ENCODE measurements around the gene TRIM40.

TRIM40 gene

DNA sequence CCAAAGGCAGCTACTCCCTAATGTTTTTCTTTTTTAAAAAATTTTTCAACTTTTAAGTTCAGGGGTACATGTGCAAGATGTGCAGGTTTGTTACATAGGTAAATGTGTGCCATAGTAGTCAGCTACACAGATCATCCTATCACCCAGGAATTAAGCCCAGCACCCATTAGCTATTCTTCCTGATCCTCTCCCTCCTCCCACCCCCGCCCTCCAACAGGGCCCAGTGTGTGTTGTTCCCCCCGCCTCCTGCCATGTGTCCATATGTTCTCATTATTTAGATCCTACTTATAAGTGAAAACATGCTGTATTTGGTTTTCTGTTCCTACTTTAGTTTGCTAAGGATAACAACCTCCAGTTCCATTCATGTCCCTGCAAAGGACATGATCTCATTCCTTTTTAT, 39.8 kb downstream of the TRIM40 start:
- intact Hi-C loops (cut with DNase I; ENCODE audit: low total_unique reads): no loop called here
- Histone ChIP-seq H3K27me3 (peaks cover 0 to 43% of the 10 kb centered on the region in 2 donors), H3K4me1 (peaks cover 0 to 8% (median 4%) of the 10 kb centered on the region in 4 donors), H3K27ac (no peak overlapping the region), H3K9me3 (peaks cover 0 to 4% (median 0%) of the 10 kb centered on the region in 3 donors), H3K4me3 (no peak overlapping the region), H3K36me3 (no peaks in the 10 kb centered on the region)
- TF ChIP-seq, protein P1, sequence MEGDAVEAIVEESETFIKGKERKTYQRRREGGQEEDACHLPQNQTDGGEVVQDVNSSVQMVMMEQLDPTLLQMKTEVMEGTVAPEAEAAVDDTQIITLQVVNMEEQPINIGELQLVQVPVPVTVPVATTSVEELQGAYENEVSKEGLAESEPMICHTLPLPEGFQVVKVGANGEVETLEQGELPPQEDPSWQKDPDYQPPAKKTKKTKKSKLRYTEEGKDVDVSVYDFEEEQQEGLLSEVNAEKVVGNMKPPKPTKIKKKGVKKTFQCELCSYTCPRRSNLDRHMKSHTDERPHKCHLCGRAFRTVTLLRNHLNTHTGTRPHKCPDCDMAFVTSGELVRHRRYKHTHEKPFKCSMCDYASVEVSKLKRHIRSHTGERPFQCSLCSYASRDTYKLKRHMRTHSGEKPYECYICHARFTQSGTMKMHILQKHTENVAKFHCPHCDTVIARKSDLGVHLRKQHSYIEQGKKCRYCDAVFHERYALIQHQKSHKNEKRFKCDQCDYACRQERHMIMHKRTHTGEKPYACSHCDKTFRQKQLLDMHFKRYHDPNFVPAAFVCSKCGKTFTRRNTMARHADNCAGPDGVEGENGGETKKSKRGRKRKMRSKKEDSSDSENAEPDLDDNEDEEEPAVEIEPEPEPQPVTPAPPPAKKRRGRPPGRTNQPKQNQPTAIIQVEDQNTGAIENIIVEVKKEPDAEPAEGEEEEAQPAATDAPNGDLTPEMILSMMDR (IDR thresholded peaks at IDR 0.05): no peak
- no peak for DNase-seq

DNA sequence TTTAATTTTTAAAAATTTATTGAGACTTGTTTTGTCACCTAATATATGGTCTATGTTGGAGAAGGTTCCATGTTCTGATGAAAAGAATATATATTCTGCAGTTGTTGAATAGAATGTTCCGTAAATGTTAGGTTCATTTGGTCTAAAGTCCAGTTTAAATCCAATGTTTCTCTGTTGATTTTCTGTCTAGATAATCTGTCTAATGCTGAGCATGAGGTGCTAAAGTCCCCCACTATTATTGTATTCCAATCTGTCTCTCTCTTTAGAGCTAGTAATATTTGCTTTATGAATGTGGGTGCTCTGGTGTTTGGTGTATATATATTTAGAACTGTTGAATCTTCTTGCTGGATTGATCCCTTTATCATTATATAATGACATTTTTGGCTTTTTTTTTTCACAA, 42.9 kb downstream of the TRIM40 start:
- Histone ChIP-seq H3K4me1 (no peaks in the 10 kb centered on the region), H3K27me3 (peaks cover 0 to 19% of the 10 kb centered on the region in 2 donors), H3K27ac (no peak overlapping the region), H3K36me3 (no peaks in the 10 kb centered on the region), H3K9me3 (peaks cover 0 to 4% (median 0%) of the 10 kb centered on the region in 3 donors), H3K4me3 (no peak overlapping the region)
- intact Hi-C loops (cut with DNase I; ENCODE audit: low total_unique reads): no loop called here
- no peak for DNase-seq
- TF ChIP-seq, protein P1 (IDR thresholded peaks at IDR 0.05): no peak

DNA sequence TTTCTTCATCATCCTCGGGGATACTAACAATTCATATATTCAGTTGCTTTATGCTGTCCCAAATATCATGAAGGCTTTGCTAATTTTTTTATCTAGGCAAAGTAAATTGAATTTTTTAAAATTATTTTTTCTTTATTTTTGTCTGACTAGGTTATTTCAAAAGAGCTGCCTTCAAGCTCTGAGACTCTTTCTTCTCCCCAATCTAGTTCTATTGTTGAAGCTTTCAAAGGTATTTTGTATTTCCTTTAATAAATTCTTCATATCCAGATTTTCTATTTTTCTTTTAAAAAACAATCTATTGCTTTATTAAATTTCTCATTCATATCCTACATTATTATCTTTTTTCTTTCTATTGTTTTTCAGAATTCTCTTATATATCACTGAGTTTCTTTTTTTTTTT, 44.2 kb downstream of the TRIM40 start:
- no peak overlapping the region for H3K4me3 ChIP-seq
- no peak overlapping the region for H3K27ac ChIP-seq
- no peak for DNase-seq
- intact Hi-C loops (cut with DNase I; ENCODE audit: low total_unique reads): no loop called here
- peaks cover 0 to 8% (median 1%) of the 10 kb centered on the region in 3 donors for H3K36me3 ChIP-seq
- peaks cover 0 to 4% (median 0%) of the 10 kb centered on the region in 3 donors for H3K9me3 ChIP-seq
- H3K4me1 ChIP-seq: no peaks in the 10 kb centered on the region
- TF ChIP-seq, protein P1 (IDR thresholded peaks at IDR 0.05): no peak
- peaks cover 0 to 12% of the 10 kb centered on the region in 2 donors for H3K27me3 ChIP-seq

- TF ChIP-seq, protein P1 (IDR thresholded peaks at IDR 0.05): no peak
- H3K36me3 ChIP-seq: peaks cover 25 to 49% (median 30%) of the 10 kb centered on the region in 3 donors
Observed at GRCh38 chr6:30184417-30185031, 48.6 kb downstream of the TRIM40 start.

GRCh38 chr6:30185846-30186484, 50.0 kb downstream of the TRIM40 start:
- H3K36me3 ChIP-seq: peaks cover 36 to 63% (median 39%) of the 10 kb centered on the region in 3 donors

More at GRCh38 chr6:30184417-30185031, 48.6 kb downstream of the TRIM40 start:
- Histone ChIP-seq H3K9me3 (peaks cover 0 to 4% (median 0%) of the 10 kb centered on the region in 3 donors), H3K27ac (no peak overlapping the region), H3K27me3 (peaks cover 0 to 5% of the 10 kb centered on the region in 2 donors), H3K4me3 (no peak overlapping the region), H3K4me1 (no peaks in the 10 kb centered on the region)
- intact Hi-C loops (cut with DNase I; ENCODE audit: low total_unique reads): no loop called here
- no peak for DNase-seq

More at GRCh38 chr6:30185846-30186484, 50.0 kb downstream of the TRIM40 start:
- H3K4me1 ChIP-seq: no peaks in the 10 kb centered on the region
- peaks cover 0 to 5% of the 10 kb centered on the region in 2 donors for H3K27me3 ChIP-seq
- no peaks in the 10 kb centered on the region for H3K9me3 ChIP-seq
- no peak overlapping the region for H3K4me3 ChIP-seq
- no peak for DNase-seq
- no peak overlapping the region for H3K27ac ChIP-seq
- TF ChIP-seq, protein P1 (IDR thresholded peaks at IDR 0.05): no peak
- intact Hi-C loops (cut with DNase I; ENCODE audit: low total_unique reads): no loop called here

Measured in tibial artery (tissue), 4 donors.